ENCODE results near the gene ZFPM1. TPM values are rescaled to one million over a fixed set of nuclear protein-coding genes. Genes with fewer than 3 reads are reported as not detected.

ZFPM1 gene
- total RNA-seq, 6 donors from 2014 or later: 1.0 to 8.4 (median 3.3) TPM

- peak; percentile 94 to 95 for ATAC-seq (ENCODE audit: low FRiP score in 2 of 2)
- DNase-seq: peak; percentile 96 to 100
- TF ChIP-seq CTCF (IDR thresholded peaks at IDR 0.05) (no peak), POLR2AphosphoS5 (IDR thresholded peaks at IDR 0.05) (peak in 1 of 2 donors; percentile 15)
- WGBS, 2 donors: 0 to 2% methylated on average over 13 to 18 of the region's 72 CpGs
- Histone ChIP-seq H3K9me3 (no peaks in the 10 kb centered on the region), H3K4me1 (peaks cover 30 to 52% (median 40%) of the 10 kb centered on the region in 4 donors), H3K36me3 (no peaks in the 10 kb centered on the region), H3K27ac (peak overlapping the region; percentile 75 to 89 (median 82)), H3K27me3 (peaks cover 0 to 13% (median 0%) of the 10 kb centered on the region in 4 donors), H3K4me3 (peak overlapping the region; percentile 30 to 70 (median 66))
Observed at GRCh38 chr16:88452482-88453216, 431 bp upstream of the ZFPM1 start.

DNA sequence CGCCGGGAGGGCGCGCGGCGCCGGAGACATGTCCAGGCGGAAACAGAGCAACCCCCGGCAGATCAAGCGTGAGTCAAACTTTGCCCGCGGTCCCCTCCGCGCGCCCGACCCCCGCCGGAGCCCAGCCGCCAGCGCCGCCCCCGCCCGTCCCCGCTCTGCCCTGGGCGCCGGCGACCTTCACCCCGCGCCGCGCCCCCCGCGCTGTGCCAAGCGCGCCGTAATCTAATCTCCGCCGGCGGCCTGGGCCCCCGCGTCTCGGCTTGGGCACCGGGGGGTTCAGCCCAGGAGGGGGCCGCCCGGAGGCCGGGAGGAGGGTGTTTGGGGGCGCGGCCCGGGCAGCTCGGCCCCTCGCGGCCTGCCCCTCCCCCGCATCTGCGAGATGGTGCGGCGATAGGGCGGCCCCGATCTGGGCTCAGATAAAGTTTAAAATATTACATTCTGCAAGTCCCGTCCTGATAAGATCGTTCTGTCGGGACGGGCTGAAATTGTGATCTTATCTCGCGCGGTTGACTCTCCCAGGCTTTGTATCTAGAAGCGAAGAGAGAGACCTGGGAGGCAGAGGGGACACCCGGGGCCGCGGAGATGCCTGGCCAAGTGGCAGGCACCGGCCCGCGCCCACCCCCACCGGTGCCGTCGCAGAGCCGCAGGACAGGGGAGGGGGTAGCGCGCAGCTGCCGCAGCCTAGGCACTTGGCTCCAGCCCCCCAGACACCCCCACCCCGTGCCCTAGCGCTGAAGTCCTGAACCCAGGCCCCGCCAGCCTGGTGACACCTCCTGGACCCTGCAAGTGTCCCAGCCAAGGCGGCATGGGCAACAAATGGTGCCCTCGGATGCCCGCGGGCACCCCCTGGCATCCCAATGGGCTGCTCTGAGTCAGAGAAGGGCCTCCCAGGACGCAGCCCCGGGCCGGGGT lies 787 bp downstream of the ZFPM1 start:
- peak in 1 of 2 donors; percentile 90 for DNase-seq
- H3K27me3 ChIP-seq: peaks cover 0 to 13% (median 0%) of the 10 kb centered on the region in 4 donors
- TF ChIP-seq POLR2A (IDR thresholded peaks at IDR 0.05) (peak in 1 of 4 donors; percentile 11), CTCF (IDR thresholded peaks at IDR 0.05) (no peak)
- no peaks in the 10 kb centered on the region for H3K36me3 ChIP-seq
- H3K27ac ChIP-seq: peak overlapping the region; percentile 64 to 78 (median 66)
- WGBS, 2 donors: 0 to 2% methylated on average over 12 to 39 of the region's 89 CpGs
- H3K4me3 ChIP-seq: peak overlapping the region; percentile 61 to 70 (median 66)
- no peaks in the 10 kb centered on the region for H3K9me3 ChIP-seq
- no peak for ATAC-seq (ENCODE audit: low FRiP score in 2 of 2)
- peaks cover 28 to 42% (median 36%) of the 10 kb centered on the region in 4 donors for H3K4me1 ChIP-seq

GRCh38 chr16:88454523-88454947 lies 1.5 kb downstream of the ZFPM1 start:
- ATAC-seq (ENCODE audit: low FRiP score in 2 of 2) (no peak), DNase-seq (peak in 1 of 2 donors; percentile 89)
- H3K27ac ChIP-seq: peak overlapping the region; percentile 64 to 78 (median 66)

More at GRCh38 chr16:88454523-88454947, 1.5 kb downstream of the ZFPM1 start:
- Histone ChIP-seq H3K4me3 (peak overlapping the region; percentile 61 to 70 (median 66)), H3K9me3 (no peaks in the 10 kb centered on the region), H3K27me3 (peaks cover 0 to 13% (median 0%) of the 10 kb centered on the region in 4 donors), H3K36me3 (no peaks in the 10 kb centered on the region), H3K4me1 (peaks cover 28 to 42% (median 35%) of the 10 kb centered on the region in 4 donors)
- TF ChIP-seq CTCF (IDR thresholded peaks at IDR 0.05) (peak in 4 of 6 experiments; percentile 15 to 56 (median 23)), POLR2A (IDR thresholded peaks at IDR 0.05) (peak in 1 of 4 donors; percentile 5), POLR2AphosphoS5 (IDR thresholded peaks at IDR 0.05) (no peak)
- whole genome bisulfite sequencing, 2 donors: 2 to 7% methylated on average over 7 to 9 of the region's 27 CpGs
